Measurements from ENCODE around the gene SRD5A1. TPM values are rescaled to one million over a fixed set of nuclear protein-coding genes. Genes with fewer than 3 reads are reported as not detected.

SRD5A1 gene
- total RNA-seq, 1 experiment from 2014 or later, result 39.6 TPM

DNA sequence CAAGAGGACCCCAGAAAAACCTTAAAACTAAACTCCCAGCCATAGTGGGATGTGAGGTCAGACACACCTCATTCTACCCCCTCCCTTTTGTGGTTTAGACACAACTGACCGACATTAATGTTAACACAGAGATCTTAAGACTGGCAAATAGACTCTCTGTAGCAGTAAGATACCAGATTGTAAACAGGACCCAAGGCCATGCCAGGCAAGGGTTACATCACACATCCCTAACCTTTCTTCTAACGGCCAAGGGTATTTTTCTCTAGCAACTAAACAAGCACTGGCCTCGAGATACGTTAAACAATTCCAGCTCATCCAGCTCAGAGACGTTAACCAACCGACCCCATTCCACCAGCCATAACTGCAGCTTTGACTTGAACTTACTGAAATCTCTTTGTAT, 39.2 kb upstream of the SRD5A1 start:
- peaks cover 27% of the 10 kb centered on the region for H3K36me3 ChIP-seq (ENCODE audit: low read depth, low read length)
- H3K4me2 ChIP-seq (ENCODE audit: low read length), result no peak overlapping the region
- ChIA-PET POLR2A (ENCODE audit: unreplicated experiment) (no interaction called here), CTCF (no interaction called here)
- H2AFZ ChIP-seq (ENCODE audit: low read length), result no peak overlapping the region
- no peak overlapping the region for H3K4me3 ChIP-seq (ENCODE audit: low read length)
- no TSS peak for BruUV-seq (replicated peaks)
- no peak for TF ChIP-seq EZH2phosphoT487 (IDR thresholded peaks at IDR 0.05; ENCODE audit: borderline replicate concordance, low read length)
- peaks cover 6% of the 10 kb centered on the region; the same call in 1 of the 2 replicates for H4K20me1 ChIP-seq (ENCODE audit: low read length)
- DNase-seq, result no peak
- no peaks in the 10 kb centered on the region for H3K9me3 ChIP-seq (ENCODE audit: low read length)
- intact Hi-C loops (cut with micrococcal nuclease), result no loop called here
- no peaks in the 10 kb centered on the region for H3K79me2 ChIP-seq (ENCODE audit: low read length)
- H3K27ac ChIP-seq (ENCODE audit: low read length), result no peak overlapping the region
- no peaks in the 10 kb centered on the region for H3K9me2 ChIP-seq (replicated peaks; ENCODE audit: low read length)
- H3K27me3 ChIP-seq (ENCODE audit: low read length), result no peaks in the 10 kb centered on the region
- no peaks in the 10 kb centered on the region for H3F3A ChIP-seq (ENCODE audit: low read length, unreplicated experiment)
- H3K9ac ChIP-seq (ENCODE audit: low read length), result no peak overlapping the region
- ATAC-seq, result no peak
- no peaks in the 10 kb centered on the region for H3K4me1 ChIP-seq (ENCODE audit: insufficient read depth, low read length)

DNA sequence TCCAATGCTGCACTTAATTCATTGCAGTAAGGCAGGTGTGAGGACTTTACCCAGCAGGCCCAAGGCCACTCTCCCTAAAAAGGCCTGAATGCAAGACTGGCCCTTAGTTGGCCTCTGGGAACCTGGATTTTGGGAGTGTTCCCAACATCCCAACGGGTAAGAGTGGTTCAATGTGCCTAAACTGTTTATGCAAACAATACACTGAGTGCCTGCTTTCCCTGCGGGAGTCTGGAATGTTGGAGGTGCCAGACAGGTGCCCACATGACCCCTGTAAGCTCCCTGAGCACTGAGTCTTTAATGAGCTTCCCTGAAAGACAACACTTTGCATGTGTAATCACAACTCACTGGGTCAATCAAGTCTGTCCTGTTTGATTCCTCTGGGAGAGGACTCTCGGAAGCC, 37.8 kb upstream of the SRD5A1 start:
- Histone ChIP-seq H3K9me3 (ENCODE audit: low read length) (no peaks in the 10 kb centered on the region), H4K20me1 (ENCODE audit: low read length) (peaks cover 6% of the 10 kb centered on the region; the same call in 1 of the 2 replicates), H3F3A (ENCODE audit: low read length, unreplicated experiment) (no peaks in the 10 kb centered on the region), H3K36me3 (ENCODE audit: low read depth, low read length) (peaks cover 39% of the 10 kb centered on the region), H3K27me3 (ENCODE audit: low read length) (no peaks in the 10 kb centered on the region), H3K79me2 (ENCODE audit: low read length) (no peaks in the 10 kb centered on the region), H3K4me1 (ENCODE audit: insufficient read depth, low read length) (no peaks in the 10 kb centered on the region), H3K4me2 (ENCODE audit: low read length) (no peak overlapping the region), H3K9ac (ENCODE audit: low read length) (no peak overlapping the region), H3K4me3 (ENCODE audit: low read length) (no peak overlapping the region), H2AFZ (ENCODE audit: low read length) (no peak overlapping the region), H3K9me2 (replicated peaks; ENCODE audit: low read length) (no peaks in the 10 kb centered on the region), H3K27ac (ENCODE audit: low read length) (no peak overlapping the region)
- DNase-seq (no peak), ATAC-seq (no peak)
- CTCF ChIA-PET, result no interaction called here
- POLR2A ChIA-PET (ENCODE audit: unreplicated experiment), result no interaction called here
- TF ChIP-seq, protein P1, sequence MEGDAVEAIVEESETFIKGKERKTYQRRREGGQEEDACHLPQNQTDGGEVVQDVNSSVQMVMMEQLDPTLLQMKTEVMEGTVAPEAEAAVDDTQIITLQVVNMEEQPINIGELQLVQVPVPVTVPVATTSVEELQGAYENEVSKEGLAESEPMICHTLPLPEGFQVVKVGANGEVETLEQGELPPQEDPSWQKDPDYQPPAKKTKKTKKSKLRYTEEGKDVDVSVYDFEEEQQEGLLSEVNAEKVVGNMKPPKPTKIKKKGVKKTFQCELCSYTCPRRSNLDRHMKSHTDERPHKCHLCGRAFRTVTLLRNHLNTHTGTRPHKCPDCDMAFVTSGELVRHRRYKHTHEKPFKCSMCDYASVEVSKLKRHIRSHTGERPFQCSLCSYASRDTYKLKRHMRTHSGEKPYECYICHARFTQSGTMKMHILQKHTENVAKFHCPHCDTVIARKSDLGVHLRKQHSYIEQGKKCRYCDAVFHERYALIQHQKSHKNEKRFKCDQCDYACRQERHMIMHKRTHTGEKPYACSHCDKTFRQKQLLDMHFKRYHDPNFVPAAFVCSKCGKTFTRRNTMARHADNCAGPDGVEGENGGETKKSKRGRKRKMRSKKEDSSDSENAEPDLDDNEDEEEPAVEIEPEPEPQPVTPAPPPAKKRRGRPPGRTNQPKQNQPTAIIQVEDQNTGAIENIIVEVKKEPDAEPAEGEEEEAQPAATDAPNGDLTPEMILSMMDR (conservative IDR thresholded peaks at IDR 0.05; ENCODE audit: low read depth, low read length), result no peak
- TF ChIP-seq EZH2phosphoT487 (IDR thresholded peaks at IDR 0.05; ENCODE audit: borderline replicate concordance, low read length) (no peak), EZH2 (IDR thresholded peaks at IDR 0.05; ENCODE audit: low read length, unreplicated experiment) (no peak)
- intact Hi-C loops (cut with micrococcal nuclease), result no loop called here
- BruUV-seq (replicated peaks), result no TSS peak

DNA sequence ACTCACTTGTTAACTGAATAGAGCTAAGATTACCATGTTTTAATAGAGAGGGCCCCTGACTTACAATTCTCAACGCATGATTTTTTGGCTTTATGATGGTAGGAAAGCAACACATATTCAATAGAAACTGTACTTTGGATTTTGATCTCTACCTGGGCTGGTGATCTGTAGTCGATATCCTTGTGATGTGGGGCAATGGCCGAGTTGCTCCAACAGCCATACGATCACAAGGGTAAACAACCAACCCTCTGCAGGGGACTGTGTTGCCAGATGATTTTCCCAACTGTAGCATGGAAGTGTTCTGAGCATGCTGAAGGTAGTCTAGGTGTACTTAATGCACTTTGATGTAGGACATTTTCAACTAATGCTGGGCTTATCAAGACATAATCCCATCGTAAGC, 36.9 kb upstream of the SRD5A1 start:
- Histone ChIP-seq H3K9me3 (ENCODE audit: low read length) (no peaks in the 10 kb centered on the region), H2AFZ (ENCODE audit: low read length) (no peak overlapping the region), H3K27ac (ENCODE audit: low read length) (no peak overlapping the region), H3K4me2 (ENCODE audit: low read length) (no peak overlapping the region), H3K79me2 (ENCODE audit: low read length) (no peaks in the 10 kb centered on the region), H3K9ac (ENCODE audit: low read length) (no peak overlapping the region), H3K36me3 (ENCODE audit: low read depth, low read length) (peaks cover 49% of the 10 kb centered on the region), H3K4me1 (ENCODE audit: insufficient read depth, low read length) (no peaks in the 10 kb centered on the region), H3F3A (ENCODE audit: low read length, unreplicated experiment) (no peaks in the 10 kb centered on the region), H4K20me1 (ENCODE audit: low read length) (peaks cover 6% of the 10 kb centered on the region; the same call in 1 of the 2 replicates), H3K4me3 (ENCODE audit: low read length) (no peak overlapping the region), H3K27me3 (ENCODE audit: low read length) (no peaks in the 10 kb centered on the region), H3K9me2 (replicated peaks; ENCODE audit: low read length) (no peaks in the 10 kb centered on the region)
- DNase-seq, result no peak
- no peak for ATAC-seq
- BruUV-seq (replicated peaks), result no TSS peak
- intact Hi-C loops (cut with micrococcal nuclease), result no loop called here
- TF ChIP-seq EZH2phosphoT487 (IDR thresholded peaks at IDR 0.05; ENCODE audit: borderline replicate concordance, low read length) (no peak), EZH2 (IDR thresholded peaks at IDR 0.05; ENCODE audit: low read length, unreplicated experiment) (no peak)
- TF ChIP-seq, protein P1 (conservative IDR thresholded peaks at IDR 0.05; ENCODE audit: low read depth, low read length), result no peak
- CTCF ChIA-PET, result no interaction called here
- POLR2A ChIA-PET (ENCODE audit: unreplicated experiment), result no interaction called here
